HG03521 (cell line): Measurements from ENCODE around the gene ZNF200.
"Not testable (repeated sequence)": the region's sequence is repeated elsewhere in the genome, so short reads cannot be mapped to it uniquely, and the experiment has no call there.

Experiments used
- ATAC-seq: cut with Tn5 transposase; IDR thresholded peaks from one replicate; pipeline ENCODE4 v1.9.1; 2021; ENCODE audit warnings: mild to moderate bottlenecking, moderate library complexity; ENCODE audit not compliant: unreplicated experiment

ZNF200 gene

GRCh38 chr16:3202903-3203539 lies 31.9 kb downstream of the ZNF200 start:
- ATAC-seq: no peak

- no peak for ATAC-seq
Measured at GRCh38 chr16:3198334-3199072, 36.5 kb downstream of the ZNF200 start.

- ATAC-seq: not testable (repeated sequence)
Measured at GRCh38 chr16:3197694-3198333, 37.1 kb downstream of the ZNF200 start.

GRCh38 chr16:3195975-3196374 lies 39.0 kb downstream of the ZNF200 start:
- no peak for ATAC-seq

GRCh38 chr16:3194792-3195191 lies 40.2 kb downstream of the ZNF200 start:
- ATAC-seq: no peak

- no peak for ATAC-seq
Measured at GRCh38 chr16:3193221-3194212, 41.4 kb downstream of the ZNF200 start.

- no peak for ATAC-seq
Measured at GRCh38 chr16:3192476-3193019, 42.4 kb downstream of the ZNF200 start.

- ATAC-seq: no peak
Measured at GRCh38 chr16:3190949-3191353, 44.0 kb downstream of the ZNF200 start.

GRCh38 chr16:3189869-3190268 lies 45.1 kb downstream of the ZNF200 start:
- ATAC-seq: no peak

- no peak for ATAC-seq
Measured at GRCh38 chr16:3188925-3189825, 45.8 kb downstream of the ZNF200 start.

- ATAC-seq: no peak
Measured at GRCh38 chr16:3188675-3188924, 46.4 kb downstream of the ZNF200 start.

GRCh38 chr16:3187798-3188674 lies 46.9 kb downstream of the ZNF200 start, which contains the start of gene OR1F1:
Gene OR1F1 (plus strand): TSS chr16:3188204.
- no peak for ATAC-seq

- no peak for ATAC-seq
Measured at GRCh38 chr16:3186946-3187690, 47.8 kb downstream of the ZNF200 start.

GRCh38 chr16:3183445-3184139 lies 51.4 kb downstream of the ZNF200 start:
- ATAC-seq: no peak

GRCh38 chr16:3182608-3183444 lies 52.1 kb downstream of the ZNF200 start:
- no peak for ATAC-seq

- not testable (repeated sequence) for ATAC-seq
Measured at GRCh38 chr16:3182293-3182607, 52.7 kb downstream of the ZNF200 start.

- ATAC-seq: no peak
Measured at GRCh38 chr16:3180445-3180878, 54.5 kb downstream of the ZNF200 start.
